GM21576 (cell line): ENCODE measurements around the gene ACOX3.

Source experiments
- ATAC-seq: cut with Tn5 transposase; IDR thresholded peaks from one replicate; pipeline ENCODE4 v1.9.1; 2021; ENCODE audit warnings: mild to moderate bottlenecking, moderate library complexity; ENCODE audit not compliant: unreplicated experiment

ACOX3 gene

GRCh38 chr4:8468746-8469535, 28.4 kb upstream of the ACOX3 start:
- ATAC-seq: peak; percentile 71

- no peak for ATAC-seq
Measured at GRCh38 chr4:8467016-8467415, 26.5 kb upstream of the ACOX3 start.

GRCh38 chr4:8465615-8466611, 25.4 kb upstream of the ACOX3 start:
- no peak for ATAC-seq

GRCh38 chr4:8464381-8464780, 23.9 kb upstream of the ACOX3 start:
- ATAC-seq: no peak

GRCh38 chr4:8463811-8464210, 23.3 kb upstream of the ACOX3 start:
- no peak for ATAC-seq

GRCh38 chr4:8461616-8462015, 21.1 kb upstream of the ACOX3 start:
- no peak for ATAC-seq

GRCh38 chr4:8461086-8461485, 20.6 kb upstream of the ACOX3 start:
- ATAC-seq: no peak

GRCh38 chr4:8459867-8460445, 19.4 kb upstream of the ACOX3 start:
- ATAC-seq: no peak

- ATAC-seq: no peak
Measured at GRCh38 chr4:8457646-8458252, 17.2 kb upstream of the ACOX3 start.

- no peak for ATAC-seq
Measured at GRCh38 chr4:8453957-8454356, 13.4 kb upstream of the ACOX3 start.

GRCh38 chr4:8451440-8452182, 11.1 kb upstream of the ACOX3 start:
- no peak for ATAC-seq

GRCh38 chr4:8446122-8446521, 5.6 kb upstream of the ACOX3 start:
- no peak for ATAC-seq

- no peak for ATAC-seq
Measured at GRCh38 chr4:8443801-8444200, 3.3 kb upstream of the ACOX3 start.

GRCh38 chr4:8442596-8443358, 2.3 kb upstream of the ACOX3 start:
- no peak for ATAC-seq

GRCh38 chr4:8441499-8442091, 1.1 kb upstream of the ACOX3 start:
- ATAC-seq: no peak

- peak; percentile 24 for ATAC-seq
Measured at GRCh38 chr4:8439914-8440491, 520 bp downstream of the ACOX3 start.

GRCh38 chr4:8439168-8439567, 1.4 kb downstream of the ACOX3 start:
- ATAC-seq: no peak

GRCh38 chr4:8438743-8439142, 1.8 kb downstream of the ACOX3 start:
- ATAC-seq: no peak

GRCh38 chr4:8437281-8437680, 3.2 kb downstream of the ACOX3 start:
- ATAC-seq: no peak
